ENCODE results near the gene ZNRF1.

GRCh38 chr16:75099075-75099667 lies 100.3 kb downstream of the ZNRF1 start:
- TF ChIP-seq CTCF (IDR thresholded peaks at IDR 0.05 in 8 of 11, conservative IDR thresholded peaks at IDR 0.05 in 3 of 11) (no peak), POLR2AphosphoS5 (IDR thresholded peaks at IDR 0.05) (no peak), POLR2A (IDR thresholded peaks at IDR 0.05) (no peak)
